ENCODE results near the gene ZFP69. TPM values are rescaled to one million over a fixed set of nuclear protein-coding genes. Genes with fewer than 3 reads are reported as not detected.
"Not testable (repeated sequence)": the region's sequence is repeated elsewhere in the genome, so short reads cannot be mapped to it uniquely, and the experiment has no call there.

Gene ZFP69
- total RNA-seq, 2 donors from 2014 or later, result 2.5 to 2.6 TPM

- ATAC-seq, result no peak
- no peak for DNase-seq
Measured at GRCh38 chr1:40495315-40495903, 18.3 kb downstream of the ZFP69 start.

GRCh38 chr1:40502651-40503050 is 25.6 kb downstream of the ZFP69 start:
- ATAC-seq; intact Hi-C loops (cut with DNase I, micrococcal nuclease); DNase-seq: not testable (repeated sequence)

More at GRCh38 chr1:40495315-40495903, 18.3 kb downstream of the ZFP69 start:
- intact Hi-C loops (cut with DNase I, micrococcal nuclease), result no loop called here

- intact Hi-C loops (cut with DNase I, micrococcal nuclease), result no loop called here
- ATAC-seq, result no peak
- no peak for DNase-seq
Measured at GRCh38 chr1:40507973-40508372, 30.9 kb downstream of the ZFP69 start.

GRCh38 chr1:40508375-40509341 is 31.6 kb downstream of the ZFP69 start, which contains the start of gene EXO5:
Gene EXO5 (plus strand): TSS chr1:40508767. CDS start chr1:40514545, 5,778 bp downstream.
- DNase-seq (peak; percentile 73 to 87), ATAC-seq (peak; percentile 99)
- intact Hi-C loops (cut with DNase I, micrococcal nuclease), result no loop called here

- intact Hi-C loops (cut with DNase I, micrococcal nuclease), result no loop called here
Measured at GRCh38 chr1:40519517-40519916, 42.4 kb downstream of the ZFP69 start.

GRCh38 chr1:40530735-40531380 is 53.8 kb downstream of the ZFP69 start:
- DNase-seq, result no peak
- peak; percentile 1 for ATAC-seq
- intact Hi-C loops (cut with DNase I, micrococcal nuclease), result no loop called here

More at GRCh38 chr1:40519517-40519916, 42.4 kb downstream of the ZFP69 start:
- ATAC-seq (no peak), DNase-seq (no peak)

GRCh38 chr1:40531381-40532061 is 54.4 kb downstream of the ZFP69 start, which contains the start of gene ZNF684:
Gene ZNF684 (plus strand): TSS chr1:40531637. CDS start chr1:40533167, 1,530 bp downstream.
- intact Hi-C loops (cut with DNase I, micrococcal nuclease), result no loop called here
- peak; percentile 88 to 94 for DNase-seq
- ATAC-seq, result peak; percentile 97

- intact Hi-C loops (cut with DNase I, micrococcal nuclease), result no loop called here
- DNase-seq (no peak), ATAC-seq (no peak)
Measured at GRCh38 chr1:40532062-40532389, 54.9 kb downstream of the ZFP69 start.

GRCh38 chr1:40532844-40533424 is 55.8 kb downstream of the ZFP69 start:
- peak in 1 of 2 donors; percentile 8 for DNase-seq
- peak; percentile 53 for ATAC-seq

GRCh38 chr1:40534589-40534988 is 57.5 kb downstream of the ZFP69 start:
- ATAC-seq, result no peak
- intact Hi-C loops (cut with DNase I, micrococcal nuclease), result no loop called here
- DNase-seq, result no peak

More at GRCh38 chr1:40532844-40533424, 55.8 kb downstream of the ZFP69 start:
- intact Hi-C loops (cut with DNase I, micrococcal nuclease), result no loop called here

GRCh38 chr1:40535732-40536131 is 58.6 kb downstream of the ZFP69 start:
- no peak for ATAC-seq

GRCh38 chr1:40539338-40539737 is 62.2 kb downstream of the ZFP69 start:
- ATAC-seq (no peak), DNase-seq (no peak)
- intact Hi-C loops (cut with DNase I, micrococcal nuclease), result no loop called here

More at GRCh38 chr1:40535732-40536131, 58.6 kb downstream of the ZFP69 start:
- intact Hi-C loops (cut with DNase I, micrococcal nuclease), result no loop called here
- no peak for DNase-seq

Other genes starting within 250 kb of the ZFP69 start
- not detected for gene TMCO2, start 229.4 kb upstream of the ZFP69 start, total RNA-seq
- gene ZMPSTE24, start 219.1 kb upstream of the ZFP69 start, total RNA-seq, result 10 to 100 TPM; 47.7 to 55.2 TPM
- 1 to 10 TPM; 3.7 to 5.7 TPM for gene COL9A2, start 160.0 kb upstream of the ZFP69 start, total RNA-seq
- 10 to 100 TPM; 23.9 to 27.2 TPM for gene SMAP2, start 103.6 kb upstream of the ZFP69 start, total RNA-seq
- gene ZFP69B, start 26.8 kb upstream of the ZFP69 start, total RNA-seq, result 1 to 10 TPM in 1 of 2 donors, under 1 TPM in 1; 0.98 to 1.5 TPM
- gene EXO5, start 31.5 kb downstream of the ZFP69 start, total RNA-seq, result 1 to 10 TPM; 4.7 to 5.4 TPM
- gene ZNF684, start 54.3 kb downstream of the ZFP69 start, total RNA-seq, result 1 to 10 TPM; 5.2 to 8.3 TPM
- gene RIMS3, start 188.4 kb downstream of the ZFP69 start, total RNA-seq, result 10 to 100 TPM in 1 of 2 donors, 1 to 10 TPM in 1; 6.4 to 15.6 TPM
- 10 to 100 TPM; 62.5 TPM for gene NFYC, start 214.4 kb downstream of the ZFP69 start, total RNA-seq